GM12875 (cell line): ENCODE results near the gene ARHGEF10L.
"Not testable (repeated sequence)": the region's sequence is repeated elsewhere in the genome, so short reads cannot be mapped to it uniquely, and the experiment has no call there.

Experiments
- H3K4me3 ChIP-seq: one replicate; pipeline ENCODE4 v1.5.1; 2011; ENCODE audit warnings: low read depth, low read length, control low read depth
- TF ChIP-seq, protein P1 (sequence below): IDR thresholded peaks from 2 replicates; pipeline ENCODE4 v1.5.1; 2011; ENCODE audit warnings: low read depth, mild to moderate bottlenecking, control low read depth, inconsistent platforms, low read length, moderate library complexity, borderline replicate concordance; ENCODE audit not compliant: insufficient read depth

The ARHGEF10L gene

GRCh38 chr1:17627239-17628052 lies 87.9 kb downstream of the ARHGEF10L start:
- no peak overlapping the region for H3K4me3 ChIP-seq
- TF ChIP-seq, protein P1, sequence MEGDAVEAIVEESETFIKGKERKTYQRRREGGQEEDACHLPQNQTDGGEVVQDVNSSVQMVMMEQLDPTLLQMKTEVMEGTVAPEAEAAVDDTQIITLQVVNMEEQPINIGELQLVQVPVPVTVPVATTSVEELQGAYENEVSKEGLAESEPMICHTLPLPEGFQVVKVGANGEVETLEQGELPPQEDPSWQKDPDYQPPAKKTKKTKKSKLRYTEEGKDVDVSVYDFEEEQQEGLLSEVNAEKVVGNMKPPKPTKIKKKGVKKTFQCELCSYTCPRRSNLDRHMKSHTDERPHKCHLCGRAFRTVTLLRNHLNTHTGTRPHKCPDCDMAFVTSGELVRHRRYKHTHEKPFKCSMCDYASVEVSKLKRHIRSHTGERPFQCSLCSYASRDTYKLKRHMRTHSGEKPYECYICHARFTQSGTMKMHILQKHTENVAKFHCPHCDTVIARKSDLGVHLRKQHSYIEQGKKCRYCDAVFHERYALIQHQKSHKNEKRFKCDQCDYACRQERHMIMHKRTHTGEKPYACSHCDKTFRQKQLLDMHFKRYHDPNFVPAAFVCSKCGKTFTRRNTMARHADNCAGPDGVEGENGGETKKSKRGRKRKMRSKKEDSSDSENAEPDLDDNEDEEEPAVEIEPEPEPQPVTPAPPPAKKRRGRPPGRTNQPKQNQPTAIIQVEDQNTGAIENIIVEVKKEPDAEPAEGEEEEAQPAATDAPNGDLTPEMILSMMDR: peak; percentile 7; the same call in 1 of the 2 replicates

- not testable (repeated sequence) for H3K4me3 ChIP-seq
Observed at GRCh38 chr1:17629046-17629445, 89.5 kb downstream of the ARHGEF10L start.

GRCh38 chr1:17629460-17629859 lies 90.0 kb downstream of the ARHGEF10L start:
- H3K4me3 ChIP-seq: no peak overlapping the region

GRCh38 chr1:17630048-17630830 lies 90.7 kb downstream of the ARHGEF10L start:
- TF ChIP-seq, protein P1: no peak
- H3K4me3 ChIP-seq: no peak overlapping the region

More at GRCh38 chr1:17629460-17629859, 90.0 kb downstream of the ARHGEF10L start:
- TF ChIP-seq, protein P1: peak; percentile 38; the same call in 1 of the 2 replicates

DNA sequence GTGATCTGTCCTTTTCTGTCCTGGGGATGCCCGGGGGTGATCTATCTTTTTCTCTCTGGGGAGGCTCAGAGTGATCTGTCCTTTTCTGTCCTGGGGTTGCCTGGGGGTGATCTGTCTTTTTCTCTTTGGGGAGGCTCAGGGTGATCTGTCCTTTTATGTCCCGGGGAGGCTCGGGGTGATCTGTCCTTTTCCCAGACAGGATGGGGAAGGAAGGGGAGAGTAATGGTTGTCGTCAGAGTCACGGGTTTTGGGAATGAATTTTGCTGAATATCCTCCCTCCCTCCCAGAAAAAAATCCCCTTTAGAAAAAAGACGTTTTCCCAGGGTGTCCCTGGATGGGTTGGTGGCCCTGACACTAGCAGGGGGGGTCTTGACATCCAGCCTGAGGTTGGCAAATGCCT lies 91.5 kb downstream of the ARHGEF10L start:
- H3K4me3 ChIP-seq: no peak overlapping the region
- TF ChIP-seq, protein P1: no peak

DNA sequence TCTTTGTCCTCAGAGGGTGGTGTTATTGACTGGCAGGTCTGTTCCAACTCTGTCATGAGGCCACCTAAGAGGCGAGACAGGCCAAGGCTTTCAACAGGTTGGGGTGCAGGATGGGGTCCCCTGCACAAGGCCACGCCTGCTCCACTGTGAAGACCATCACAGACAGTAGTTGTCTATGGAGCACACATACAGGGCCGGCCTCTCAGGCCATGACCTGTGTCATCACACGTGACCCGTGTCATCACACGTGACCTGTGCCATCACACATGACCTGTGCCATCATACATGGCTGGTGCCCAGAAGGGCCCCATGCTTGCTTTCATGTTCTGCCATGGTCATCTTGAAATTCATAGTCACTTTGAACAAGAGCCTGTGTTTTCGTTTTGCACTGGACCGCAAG lies 91.9 kb downstream of the ARHGEF10L start:
- no peak overlapping the region for H3K4me3 ChIP-seq
- TF ChIP-seq, protein P1: no peak

DNA sequence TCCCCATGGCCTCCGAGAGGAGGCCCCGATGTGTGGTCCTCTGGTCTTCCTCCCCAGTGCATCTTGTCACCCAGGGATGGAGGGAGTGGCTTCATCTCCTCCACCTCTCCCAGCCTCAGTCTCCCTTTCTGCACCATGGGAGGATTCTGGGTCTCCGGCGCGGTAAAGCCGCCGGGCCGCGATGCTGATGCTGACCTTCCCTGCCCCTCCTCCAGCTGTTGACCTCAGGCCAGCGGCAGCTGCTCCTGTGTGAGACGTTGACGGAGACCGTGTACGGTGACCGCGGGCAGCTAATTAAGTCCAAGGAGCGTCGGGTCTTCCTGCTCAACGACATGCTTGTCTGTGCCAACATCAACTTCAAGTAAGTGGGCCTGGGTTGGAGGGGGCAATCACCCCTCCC lies 92.6 kb downstream of the ARHGEF10L start:
- TF ChIP-seq, protein P1: no peak
- no peak overlapping the region for H3K4me3 ChIP-seq
